SK-N-SH (cell line): ENCODE results near the gene LRRN4. TPM values are rescaled to one million over a fixed set of nuclear protein-coding genes. Genes with fewer than 3 reads are reported as not detected.

Source experiments
- CTCF ChIA-PET: fragments of 300-600, 350-600 bp; formaldehyde crosslinking; extraction: SDS; loops from one replicate; lab custom pipeline; 2021; lab: Yijun Ruan, JAX
- POLR2A ChIA-PET: fragments of 350-600 bp; sonication (Branson Sonifier 250); formaldehyde crosslinking; extraction: SDS; loops from one replicate; lab custom pipeline; 2020; ENCODE audit warnings: antibody characterized with exemption, inconsistent platforms; lab: Yijun Ruan, JAX
- DNase-seq: peaks from one replicate; pipeline ENCODE4 v3.0.0; 2012
- H2AFZ ChIP-seq: fragments of 200-600 bp; sonication (generic); 2 replicates; pipeline ENCODE4 v1.8.1; 2016; ENCODE audit warnings: antibody characterized with exemption, mild to moderate bottlenecking, low read depth
- H3F3A ChIP-seq: fragments of 200-600 bp; sonication (generic); replicated peaks from 2 replicates; pipeline ENCODE3; 2016; ENCODE audit warnings: antibody characterized with exemption, mild to moderate bottlenecking; ENCODE audit not compliant: insufficient read depth
- H3K27ac ChIP-seq, 2 experiments: fragments of 200-500 bp in 1 of 2; fragments of 200-600 bp in 1 of 2; sonication (Bioruptor generic) in 1 of 2; sonication (generic), shearing (Covaris generic) in 1 of 2; 2 replicates each; pipeline versions ENCODE4 v1.5.1 to v1.6.1; 2014 to 2016; ENCODE audit warnings: low read depth in 2 of 2, inconsistent platforms in 1 of 2, low read length in 1 of 2, mild to moderate bottlenecking in 1 of 2, mixed read lengths in 1 of 2
- H3K27me3 ChIP-seq: fragments of 200-600 bp; sonication (generic), shearing (Covaris generic); 2 replicates; pipeline ENCODE4 v1.6.1; 2016; ENCODE audit warnings: mixed run types; ENCODE audit not compliant: insufficient read depth
- H3K36me3 ChIP-seq, 2 experiments: fragments of 200-500 bp in 1 of 2; fragments of 200-600 bp in 1 of 2; sonication (Bioruptor generic) in 1 of 2; sonication (generic) in 1 of 2; replicated peaks in 1 of 2; 2 replicates each; pipeline versions ENCODE3 to v1.5.1; 2014 to 2016; ENCODE audit warnings: low read length in 1 of 2, mild to moderate bottlenecking in 1 of 2; ENCODE audit not compliant: insufficient read depth in 2 of 2, control insufficient read depth in 1 of 2
- H3K4me1 ChIP-seq, 2 experiments: fragments of 200-500 bp in 1 of 2; fragments of 200-600 bp in 1 of 2; sonication (Bioruptor generic) in 1 of 2; sonication (generic), shearing (Covaris generic) in 1 of 2; 2 replicates each; pipeline versions ENCODE4 v1.5.1 to v1.6.1; 2014 to 2016; ENCODE audit warnings: low read depth in 1 of 2, low read length in 1 of 2, mixed run types in 1 of 2; ENCODE audit not compliant: insufficient read depth in 2 of 2, control insufficient read depth in 1 of 2
- H3K4me2 ChIP-seq: fragments of 200-600 bp; sonication (generic), shearing (Covaris generic); 2 replicates; pipeline ENCODE4 v1.6.1; 2017; ENCODE audit warnings: mixed run types
- H3K4me3 ChIP-seq, 2 experiments: fragments of 200-500 bp in 1 of 2; fragments of 200-600 bp in 1 of 2; sonication (Bioruptor generic) in 1 of 2; sonication (generic), shearing (Covaris generic) in 1 of 2; 2 replicates each; pipeline versions ENCODE4 v1.5.1 to v1.8.1; 2014 to 2016; ENCODE audit warnings: low read depth in 2 of 2, inconsistent platforms in 1 of 2, low read length in 1 of 2, mild to moderate bottlenecking in 1 of 2, mixed read lengths in 1 of 2, moderate library complexity in 1 of 2
- H3K79me2 ChIP-seq: fragments of 200-600 bp; sonication (generic); 2 replicates; pipeline ENCODE4 v1.8.1; 2017; ENCODE audit warnings: mild to moderate bottlenecking; ENCODE audit not compliant: insufficient read depth
- H3K9ac ChIP-seq: fragments of 200-600 bp; sonication (generic); 2 replicates; pipeline ENCODE4 v1.6.1; 2017; ENCODE audit warnings: mixed run types
- H3K9me2 ChIP-seq: fragments of 200-600 bp; sonication (generic); 2 replicates; pipeline ENCODE4 v1.6.1; 2017; ENCODE audit warnings: mixed run types
- H3K9me3 ChIP-seq: fragments of 200-600 bp; sonication (generic); 2 replicates; pipeline ENCODE4 v1.6.1; 2017; ENCODE audit warnings: mixed run types, mild to moderate bottlenecking, moderate library complexity
- H4K20me1 ChIP-seq: fragments of 200-600 bp; sonication (generic); 2 replicates; pipeline ENCODE4 v1.6.1; 2017; ENCODE audit warnings: mild to moderate bottlenecking, mixed run types; ENCODE audit not compliant: insufficient read depth
- ELF1 ChIP-seq: IDR thresholded peaks from 2 replicates; pipeline ENCODE4 v1.4.0; 2012
- EZH2phosphoT487 ChIP-seq: fragments of 200-600 bp; sonication (generic); IDR thresholded peaks from 2 replicates; pipeline ENCODE4 v1.6.1; 2017; ENCODE audit warnings: low read depth, mixed run types, mild to moderate bottlenecking, antibody characterized with exemption, moderate library complexity, borderline replicate concordance
- FOXJ3 ChIP-seq: sonication (generic); formaldehyde crosslinking; IDR thresholded peaks from 2 replicates; pipeline ENCODE4 v1.5.1; 2020; ENCODE audit warnings: mild to moderate bottlenecking, missing genetic modification reagents
- GATA2 ChIP-seq: sonication (generic); formaldehyde crosslinking; IDR thresholded peaks from 2 replicates; pipeline ENCODE4 v1.5.0; 2020; ENCODE audit warnings: mild to moderate bottlenecking, missing genetic modification reagents
- MEF2A ChIP-seq: IDR thresholded peaks from 2 replicates; pipeline ENCODE4 v1.4.0; 2012; ENCODE audit warnings: low read depth, borderline replicate concordance
- MXI1 ChIP-seq: IDR thresholded peaks from 2 replicates; pipeline ENCODE4 v1.6.1; 2012; ENCODE audit warnings: mild to moderate bottlenecking, low read depth, low read length, improper control_type of control experiment
- NFIC ChIP-seq: IDR thresholded peaks from 2 replicates; pipeline ENCODE4 v1.4.0; 2012; ENCODE audit warnings: borderline replicate concordance
- RCOR1 ChIP-seq: fragments of 150-350 bp; IDR thresholded peaks from 2 replicates; pipeline ENCODE4 v1.6.1; 2017; ENCODE audit warnings: antibody characterized with exemption, low read length
- RFX5 ChIP-seq: IDR thresholded peaks from 2 replicates; pipeline ENCODE4 v1.6.1; 2012; ENCODE audit warnings: mild to moderate bottlenecking, improper control_type of control experiment, low read length
- TCF12 ChIP-seq: IDR thresholded peaks from 2 replicates; pipeline ENCODE4 v1.4.0; 2012
- USF1 ChIP-seq: IDR thresholded peaks from 2 replicates; pipeline ENCODE4 v1.4.0; 2012; ENCODE audit warnings: low read depth, borderline replicate concordance
- ZBTB33 ChIP-seq: IDR thresholded peaks from 2 replicates; pipeline ENCODE4 v1.4.0; 2012; ENCODE audit warnings: low read depth, borderline replicate concordance
- WGBS: methylation state at CpG from one replicate; pipeline ENCODE4 v1.1.6; 2017; ENCODE audit warnings: low lambda C conversion rate; 5-methylcytosine and 5-hydroxymethylcytosine counted together
- polyA plus RNA-seq, 3 experiments: library from polyadenylated mRNA; depleted of rRNA; stranded (reverse); fragments of >200 nt; gene quantifications; 2 replicates each; pipeline ENCODE4 v1.2.3, GENCODE V29; 2012
- TF ChIP-seq, protein P1 (sequence below): IDR thresholded peaks from 2 replicates; pipeline ENCODE4 v1.6.1; 2012; ENCODE audit warnings: mild to moderate bottlenecking, low read depth, low read length, moderate library complexity
- TF ChIP-seq, protein P2 (sequence below): fragments of 150-350 bp; IDR thresholded peaks from 2 replicates; pipeline ENCODE4 v1.6.1; 2016; ENCODE audit warnings: mild to moderate bottlenecking, low read depth, low read length

The LRRN4 gene
- polyA plus RNA-seq (2012; rRNA removed), result 0.05 TPM in 1 of 2 replicates, not detected in the other
- polyA plus RNA-seq (2012; cell fraction: cytosol; rRNA removed), result 0.01 and 0.03 TPM in 2 replicates
- polyA plus RNA-seq (2012; cell fraction: nucleus; rRNA removed), result 0.05 and 0.06 TPM in 2 replicates

DNA sequence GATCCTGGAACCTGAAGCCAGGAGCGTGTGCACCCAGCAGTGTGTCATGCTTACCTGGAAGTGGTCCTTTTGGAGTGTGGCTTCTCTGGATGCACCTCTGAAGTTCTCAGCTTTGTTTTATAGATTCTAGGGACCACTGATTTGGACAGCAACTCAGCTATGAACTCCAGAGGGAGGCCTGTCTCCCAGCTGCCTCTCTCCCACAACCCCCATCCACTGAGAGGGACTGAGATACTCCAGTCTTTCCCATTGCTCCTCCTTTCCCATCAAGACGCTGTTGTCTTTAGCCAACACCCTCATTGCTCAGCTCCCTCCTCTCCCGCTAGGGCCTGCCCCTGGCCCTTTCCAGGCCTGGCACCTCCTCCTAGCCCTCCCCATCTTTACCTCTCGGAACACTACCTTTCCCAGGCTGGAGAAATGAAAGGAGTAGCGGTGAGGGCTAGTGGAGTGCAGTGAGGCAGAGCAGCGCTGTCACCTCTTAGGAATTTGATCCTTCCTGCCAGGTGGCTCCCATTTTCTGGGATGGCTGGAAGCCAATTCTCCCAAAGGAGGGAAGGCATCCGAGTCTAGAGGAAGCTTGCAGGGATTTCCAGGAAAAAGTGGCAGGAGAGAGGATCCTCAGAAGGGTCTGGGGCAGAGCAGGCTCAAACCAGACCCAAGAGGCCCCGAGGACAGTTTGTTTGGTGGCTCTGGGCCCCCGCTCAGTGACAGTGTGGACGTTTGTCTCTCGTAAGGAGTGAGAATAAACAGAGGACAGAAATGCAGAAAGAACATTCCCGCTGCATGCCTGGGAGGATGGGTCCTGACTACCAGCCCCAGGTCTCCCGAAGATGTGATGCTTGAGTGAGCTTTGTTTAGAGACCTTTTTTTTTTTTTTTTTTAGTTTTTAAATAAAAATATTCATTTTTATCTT lies at the start of gene LRRN4:
LRRN4 (minus strand) TSS at position 285 of the 913 bp plus-strand sequence. CDS start 1,261 bp downstream, outside the sequence.
- Histone ChIP-seq H3K9me2 (no peaks in the 10 kb centered on the region), H3K4me3 (no peak within 1 kb of the TSS), H3K4me2 (no peak within 1 kb of the TSS), H3K9me3 (no peaks in the 10 kb centered on the region), H3K79me2 (no peaks in the 10 kb centered on the region), H4K20me1 (no peaks in the 10 kb centered on the region), H3K36me3 (no peaks in the 10 kb centered on the region), H2AFZ (no peak within 1 kb of the TSS), H3K27ac (no peak within 1 kb of the TSS), H3F3A (no peaks in the 10 kb centered on the region), H3K27me3 (peaks cover 4% of the 10 kb centered on the region; the same call in 1 of the 2 replicates), H3K9ac (no peak within 1 kb of the TSS), H3K4me1 (peaks cover 0 to 21% of the 10 kb centered on the region in 2 experiments; a peak in 1 of 4 replicates)
- 77% methylated on average over 12 of the region's 13 CpGs for WGBS
- CTCF ChIA-PET, result interaction anchor here (0.8 kb wide), 1 partner anchor 23 kb away, joined by 3 read pairs; no protein-coding TSS in a partner anchor
- POLR2A ChIA-PET, result no interaction called here
- no peak for DNase-seq
- TF ChIP-seq, protein P1, sequence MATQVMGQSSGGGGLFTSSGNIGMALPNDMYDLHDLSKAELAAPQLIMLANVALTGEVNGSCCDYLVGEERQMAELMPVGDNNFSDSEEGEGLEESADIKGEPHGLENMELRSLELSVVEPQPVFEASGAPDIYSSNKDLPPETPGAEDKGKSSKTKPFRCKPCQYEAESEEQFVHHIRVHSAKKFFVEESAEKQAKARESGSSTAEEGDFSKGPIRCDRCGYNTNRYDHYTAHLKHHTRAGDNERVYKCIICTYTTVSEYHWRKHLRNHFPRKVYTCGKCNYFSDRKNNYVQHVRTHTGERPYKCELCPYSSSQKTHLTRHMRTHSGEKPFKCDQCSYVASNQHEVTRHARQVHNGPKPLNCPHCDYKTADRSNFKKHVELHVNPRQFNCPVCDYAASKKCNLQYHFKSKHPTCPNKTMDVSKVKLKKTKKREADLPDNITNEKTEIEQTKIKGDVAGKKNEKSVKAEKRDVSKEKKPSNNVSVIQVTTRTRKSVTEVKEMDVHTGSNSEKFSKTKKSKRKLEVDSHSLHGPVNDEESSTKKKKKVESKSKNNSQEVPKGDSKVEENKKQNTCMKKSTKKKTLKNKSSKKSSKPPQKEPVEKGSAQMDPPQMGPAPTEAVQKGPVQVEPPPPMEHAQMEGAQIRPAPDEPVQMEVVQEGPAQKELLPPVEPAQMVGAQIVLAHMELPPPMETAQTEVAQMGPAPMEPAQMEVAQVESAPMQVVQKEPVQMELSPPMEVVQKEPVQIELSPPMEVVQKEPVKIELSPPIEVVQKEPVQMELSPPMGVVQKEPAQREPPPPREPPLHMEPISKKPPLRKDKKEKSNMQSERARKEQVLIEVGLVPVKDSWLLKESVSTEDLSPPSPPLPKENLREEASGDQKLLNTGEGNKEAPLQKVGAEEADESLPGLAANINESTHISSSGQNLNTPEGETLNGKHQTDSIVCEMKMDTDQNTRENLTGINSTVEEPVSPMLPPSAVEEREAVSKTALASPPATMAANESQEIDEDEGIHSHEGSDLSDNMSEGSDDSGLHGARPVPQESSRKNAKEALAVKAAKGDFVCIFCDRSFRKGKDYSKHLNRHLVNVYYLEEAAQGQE, result peak; percentile 17; the same call in 1 of the 2 replicates
- TF ChIP-seq NFIC (0 out of 2 replicates have a peak, but pooled peaks have one; percentile 41), ZBTB33 (no peak), TCF12 (peak; percentile 33; the same call in 1 of the 2 replicates), MXI1 (no peak)

DNA sequence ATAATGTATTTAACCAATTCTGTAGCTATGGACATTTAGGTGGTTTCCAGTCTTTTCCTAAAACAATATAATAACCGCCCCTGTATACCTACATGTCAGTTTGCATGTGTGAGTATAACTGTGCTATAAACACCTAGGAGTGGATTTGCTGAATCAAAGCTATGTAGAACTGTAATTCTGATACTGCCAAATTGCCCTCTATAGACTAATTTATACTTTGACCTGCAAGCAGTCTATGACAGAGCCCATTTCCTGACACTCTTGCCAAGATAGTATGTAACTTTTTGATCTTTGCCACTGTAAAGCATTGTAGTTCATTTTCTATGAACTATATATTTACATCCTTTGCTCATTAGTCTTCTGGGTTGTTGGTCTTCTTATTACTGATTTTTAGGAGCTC lies 49.4 kb upstream of the LRRN4 start:
- H3K9ac ChIP-seq, result no peak overlapping the region
- ChIA-PET CTCF (no interaction called here), POLR2A (no interaction called here)
- no peak overlapping the region for H3K27ac ChIP-seq
- H3K4me3 ChIP-seq, result no peak overlapping the region
- H3K36me3 ChIP-seq, result no peaks in the 10 kb centered on the region
- no peaks in the 10 kb centered on the region for H3K4me1 ChIP-seq
- H3K79me2 ChIP-seq, result no peaks in the 10 kb centered on the region
- 75% methylated on average over 1 of the region's 1 CpG for WGBS
- no peak for DNase-seq
- H3K27me3 ChIP-seq, result no peaks in the 10 kb centered on the region
- H3K9me2 ChIP-seq, result no peaks in the 10 kb centered on the region
- H4K20me1 ChIP-seq, result no peaks in the 10 kb centered on the region
- H3K9me3 ChIP-seq, result no peaks in the 10 kb centered on the region
- H2AFZ ChIP-seq, result no peak overlapping the region
- no peaks in the 10 kb centered on the region for H3F3A ChIP-seq
- no peak overlapping the region for H3K4me2 ChIP-seq
- no peak for TF ChIP-seq ELF1
- no peak for TF ChIP-seq RFX5
- TF ChIP-seq, protein P2, sequence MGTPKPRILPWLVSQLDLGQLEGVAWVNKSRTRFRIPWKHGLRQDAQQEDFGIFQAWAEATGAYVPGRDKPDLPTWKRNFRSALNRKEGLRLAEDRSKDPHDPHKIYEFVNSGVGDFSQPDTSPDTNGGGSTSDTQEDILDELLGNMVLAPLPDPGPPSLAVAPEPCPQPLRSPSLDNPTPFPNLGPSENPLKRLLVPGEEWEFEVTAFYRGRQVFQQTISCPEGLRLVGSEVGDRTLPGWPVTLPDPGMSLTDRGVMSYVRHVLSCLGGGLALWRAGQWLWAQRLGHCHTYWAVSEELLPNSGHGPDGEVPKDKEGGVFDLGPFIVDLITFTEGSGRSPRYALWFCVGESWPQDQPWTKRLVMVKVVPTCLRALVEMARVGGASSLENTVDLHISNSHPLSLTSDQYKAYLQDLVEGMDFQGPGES, result no peak
- no peak for TF ChIP-seq FOXJ3 (CRISPR knock-in tag)
- no peak for TF ChIP-seq USF1
- TF ChIP-seq ZBTB33, result no peak
- TF ChIP-seq NFIC, result no peak
- TF ChIP-seq TCF12, result no peak
- TF ChIP-seq MEF2A, result no peak
- no peak for TF ChIP-seq GATA2 (CRISPR knock-in tag)
- TF ChIP-seq EZH2phosphoT487, result no peak
- no peak for TF ChIP-seq RCOR1
